ENCODE data around the gene TBXA2R. TPM values are rescaled to one million over a fixed set of nuclear protein-coding genes. Genes with fewer than 3 reads are reported as not detected.

TBXA2R gene
- total and polyA plus RNA-seq, 4 donors, result 1.7 to 6.0 (median 5.4) TPM

DNA sequence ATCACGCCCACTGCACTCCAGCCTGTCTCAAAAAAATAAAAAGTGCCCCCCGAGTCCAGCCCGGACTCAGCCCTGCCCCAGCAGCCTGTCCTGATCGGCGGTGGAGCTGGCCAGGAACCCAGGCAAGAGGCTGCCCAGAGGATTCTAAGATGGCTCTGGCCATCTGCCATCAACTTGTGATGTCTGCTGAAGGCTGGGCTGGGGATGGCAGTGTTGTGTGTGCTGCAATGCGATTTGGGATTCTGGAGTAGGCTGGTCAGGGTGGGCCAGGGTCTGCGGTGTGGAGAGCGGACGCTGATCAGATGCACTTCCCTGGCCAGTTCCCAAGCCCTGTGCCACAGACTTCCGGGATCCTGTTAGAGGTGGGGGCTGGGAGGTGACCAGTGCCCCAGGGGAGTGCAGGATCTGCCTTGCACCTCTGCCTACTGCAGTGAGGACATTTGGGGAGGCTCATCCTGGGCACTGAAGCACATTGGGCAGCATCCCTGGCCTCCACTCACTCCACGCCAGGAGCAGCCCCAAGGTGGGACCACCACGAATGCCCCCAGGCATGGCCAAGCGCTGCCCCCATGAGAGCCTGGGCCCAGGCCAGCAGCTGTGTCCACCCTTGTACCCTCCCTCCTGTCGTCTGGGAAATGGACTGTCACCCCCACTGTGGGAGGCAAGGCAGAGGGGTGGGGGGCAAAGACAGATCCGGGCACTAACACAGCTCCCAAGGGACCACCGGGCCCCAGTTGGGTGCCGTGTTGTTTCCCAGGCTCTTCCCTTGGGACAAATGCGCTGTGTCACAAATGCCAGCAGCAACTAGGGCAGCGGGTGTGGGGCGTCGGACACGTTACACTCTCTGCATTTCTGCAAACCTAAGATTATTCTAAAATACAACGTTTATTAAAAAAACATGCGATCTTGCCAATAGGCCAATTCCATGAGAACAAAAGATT lies 3.4 kb upstream of the TBXA2R start:
- Histone ChIP-seq H3K4me3 (ENCODE audit: low read depth in 1 of 3, low read length in 3 of 3) (no peak overlapping the region), H3K4me1 (ENCODE audit: control insufficient read depth in 4 of 4, insufficient read depth in 4 of 4, low read length in 3 of 4) (peaks cover 0 to 8% (median 4%) of the 10 kb centered on the region in 4 donors), H3K27ac (ENCODE audit: low read depth in 1 of 2, low read length in 2 of 2) (peak overlapping the region; percentile 25 to 73), H3K36me3 (ENCODE audit: control insufficient read depth in 4 of 4, insufficient read depth in 3 of 4, low read depth in 1 of 4, low read length in 3 of 4) (peaks cover 4 to 18% (median 7%) of the 10 kb centered on the region in 4 donors), H3K9ac (ENCODE audit: low read depth in 1 of 2, low read length in 2 of 2) (no peak overlapping the region), H3K9me3 (ENCODE audit: control insufficient read depth in 4 of 4, low read length in 3 of 4) (no peaks in the 10 kb centered on the region), H3K27me3 (ENCODE audit: control insufficient read depth in 4 of 4, insufficient read depth in 4 of 4, low read length in 3 of 4) (no peaks in the 10 kb centered on the region)
- no peak for TF ChIP-seq FOXA2 (IDR thresholded peaks at IDR 0.05)
- DNase-seq (ENCODE audit: low spot score), result no peak
- WGBS, result 77% methylated on average over 24 of the region's 24 CpGs

DNA sequence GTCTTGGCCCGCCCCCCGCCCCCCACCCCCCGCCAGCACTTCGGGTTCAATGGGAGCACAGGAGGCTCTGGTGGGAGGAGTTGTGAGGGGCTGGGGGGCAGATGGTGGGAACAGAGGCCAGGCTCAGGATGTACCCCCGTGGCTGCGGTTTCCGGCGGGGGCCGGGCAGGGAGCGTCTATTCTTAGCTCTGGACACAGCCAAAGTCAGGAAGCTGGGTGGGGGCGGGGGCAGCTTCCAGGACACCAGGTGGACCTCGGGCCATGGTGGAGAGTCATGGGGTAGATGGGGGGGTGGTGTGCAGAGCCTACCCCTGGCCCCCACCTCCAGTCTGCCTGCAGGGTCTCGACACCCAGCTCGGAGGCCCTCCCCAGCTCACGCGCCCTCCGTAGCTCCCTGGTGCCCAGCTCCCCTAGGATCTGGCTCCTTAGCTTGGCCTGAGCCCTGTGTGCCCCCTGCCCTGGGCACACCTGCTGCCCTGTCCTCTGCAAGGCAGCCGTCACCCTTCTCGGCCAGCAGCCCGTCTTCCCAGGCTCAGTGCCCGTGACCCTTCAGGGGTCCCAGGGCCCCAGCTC lies 2.2 kb upstream of the TBXA2R start:
- H3K9me3 ChIP-seq (ENCODE audit: control insufficient read depth in 4 of 4, low read length in 3 of 4), result no peaks in the 10 kb centered on the region
- H3K4me1 ChIP-seq (ENCODE audit: control insufficient read depth in 4 of 4, insufficient read depth in 4 of 4, low read length in 3 of 4), result peaks cover 0 to 8% (median 4%) of the 10 kb centered on the region in 4 donors
- TF ChIP-seq, protein P1, sequence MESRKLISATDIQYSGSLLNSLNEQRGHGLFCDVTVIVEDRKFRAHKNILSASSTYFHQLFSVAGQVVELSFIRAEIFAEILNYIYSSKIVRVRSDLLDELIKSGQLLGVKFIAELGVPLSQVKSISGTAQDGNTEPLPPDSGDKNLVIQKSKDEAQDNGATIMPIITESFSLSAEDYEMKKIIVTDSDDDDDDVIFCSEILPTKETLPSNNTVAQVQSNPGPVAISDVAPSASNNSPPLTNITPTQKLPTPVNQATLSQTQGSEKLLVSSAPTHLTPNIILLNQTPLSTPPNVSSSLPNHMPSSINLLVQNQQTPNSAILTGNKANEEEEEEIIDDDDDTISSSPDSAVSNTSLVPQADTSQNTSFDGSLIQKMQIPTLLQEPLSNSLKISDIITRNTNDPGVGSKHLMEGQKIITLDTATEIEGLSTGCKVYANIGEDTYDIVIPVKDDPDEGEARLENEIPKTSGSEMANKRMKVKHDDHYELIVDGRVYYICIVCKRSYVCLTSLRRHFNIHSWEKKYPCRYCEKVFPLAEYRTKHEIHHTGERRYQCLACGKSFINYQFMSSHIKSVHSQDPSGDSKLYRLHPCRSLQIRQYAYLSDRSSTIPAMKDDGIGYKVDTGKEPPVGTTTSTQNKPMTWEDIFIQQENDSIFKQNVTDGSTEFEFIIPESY (IDR thresholded peaks at IDR 0.05), result no peak
- TF ChIP-seq RAD21 (IDR thresholded peaks at IDR 0.05) (no peak), TAF1 (conservative IDR thresholded peaks at IDR 0.05) (no peak), YY1 (IDR thresholded peaks at IDR 0.05) (no peak), HNF4A (conservative IDR thresholded peaks at IDR 0.05) (no peak), JUND (IDR thresholded peaks at IDR 0.05) (no peak), SP1 (IDR thresholded peaks at IDR 0.05) (no peak), GABPA (IDR thresholded peaks at IDR 0.05 in 1 of 2, conservative IDR thresholded peaks at IDR 0.05 in 1 of 2) (no peak), FOXA1 (IDR thresholded peaks at IDR 0.05) (no peak), EGR1 (IDR thresholded peaks at IDR 0.05; ENCODE audit: low read depth in 2 of 2) (no peak), NR2F2 (IDR thresholded peaks at IDR 0.05) (no peak)
- TF ChIP-seq, protein P2, sequence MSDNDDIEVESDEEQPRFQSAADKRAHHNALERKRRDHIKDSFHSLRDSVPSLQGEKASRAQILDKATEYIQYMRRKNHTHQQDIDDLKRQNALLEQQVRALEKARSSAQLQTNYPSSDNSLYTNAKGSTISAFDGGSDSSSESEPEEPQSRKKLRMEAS (IDR thresholded peaks at IDR 0.05), result no peak
- TF ChIP-seq, protein P3, sequence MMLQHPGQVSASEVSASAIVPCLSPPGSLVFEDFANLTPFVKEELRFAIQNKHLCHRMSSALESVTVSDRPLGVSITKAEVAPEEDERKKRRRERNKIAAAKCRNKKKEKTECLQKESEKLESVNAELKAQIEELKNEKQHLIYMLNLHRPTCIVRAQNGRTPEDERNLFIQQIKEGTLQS (IDR thresholded peaks at IDR 0.05), result no peak
- H3K4me3 ChIP-seq (ENCODE audit: low read depth in 1 of 3, low read length in 3 of 3), result no peak overlapping the region
- H3K27me3 ChIP-seq (ENCODE audit: control insufficient read depth in 4 of 4, insufficient read depth in 4 of 4, low read length in 3 of 4), result no peaks in the 10 kb centered on the region
- DNase-seq (ENCODE audit: low spot score), result no peak
- H3K9ac ChIP-seq (ENCODE audit: low read depth in 1 of 2, low read length in 2 of 2), result no peak overlapping the region
- WGBS, result 62% methylated on average over 21 of the region's 21 CpGs
- peak overlapping the region; percentile 64 to 73 for H3K27ac ChIP-seq (ENCODE audit: low read depth in 1 of 2, low read length in 2 of 2)
- peaks cover 4 to 18% (median 7%) of the 10 kb centered on the region in 4 donors for H3K36me3 ChIP-seq (ENCODE audit: control insufficient read depth in 4 of 4, insufficient read depth in 3 of 4, low read depth in 1 of 4, low read length in 3 of 4)

DNA sequence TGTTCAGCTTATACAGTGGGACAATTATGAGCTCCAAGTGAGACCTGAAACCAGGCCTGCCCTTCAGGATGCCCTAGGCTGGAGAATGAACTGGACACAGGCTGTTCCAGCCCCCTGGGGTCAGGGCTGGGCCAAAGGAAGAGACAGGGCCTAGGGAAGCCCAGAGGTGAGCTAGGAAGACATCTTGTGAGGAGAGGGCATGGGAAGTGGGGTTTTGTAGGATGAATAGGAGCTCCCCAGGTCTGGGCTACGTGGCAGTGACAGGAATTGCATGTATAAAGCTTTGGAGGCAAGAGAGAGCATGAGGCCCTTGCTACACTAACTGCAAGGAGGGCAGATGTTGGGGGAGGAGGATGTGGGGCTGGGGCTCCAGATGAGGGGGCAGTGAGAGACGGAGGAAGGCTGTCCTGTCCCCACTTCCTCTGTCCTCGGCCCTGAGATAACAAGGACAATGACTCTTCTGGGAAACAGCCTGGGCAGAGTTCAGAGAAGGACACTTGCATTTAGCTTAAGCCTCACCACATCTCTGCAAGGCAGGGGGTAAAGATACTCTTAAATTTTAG lies 1.5 kb upstream of the TBXA2R start:
- 60% methylated on average over 3 of the region's 3 CpGs for WGBS
- TF ChIP-seq, protein P2 (IDR thresholded peaks at IDR 0.05), result no peak
- no peak for TF ChIP-seq HNF4A (conservative IDR thresholded peaks at IDR 0.05)
- peak; percentile 33 to 59 for TF ChIP-seq RXRA (IDR thresholded peaks at IDR 0.05)
- TF ChIP-seq SP1 (IDR thresholded peaks at IDR 0.05), result peak; percentile 22
- Histone ChIP-seq H3K36me3 (ENCODE audit: control insufficient read depth in 4 of 4, insufficient read depth in 3 of 4, low read depth in 1 of 4, low read length in 3 of 4) (peaks cover 4 to 18% (median 6%) of the 10 kb centered on the region in 4 donors), H3K27ac (ENCODE audit: low read depth in 1 of 2, low read length in 2 of 2) (peak overlapping the region; percentile 69 to 73), H3K4me1 (ENCODE audit: control insufficient read depth in 4 of 4, insufficient read depth in 4 of 4, low read length in 3 of 4) (peaks cover 0 to 8% (median 4%) of the 10 kb centered on the region in 4 donors), H3K4me3 (ENCODE audit: low read depth in 1 of 3, low read length in 3 of 3) (no peak overlapping the region), H3K9ac (ENCODE audit: low read depth in 1 of 2, low read length in 2 of 2) (no peak overlapping the region), H3K9me3 (ENCODE audit: control insufficient read depth in 4 of 4, low read length in 3 of 4) (no peaks in the 10 kb centered on the region), H3K27me3 (ENCODE audit: control insufficient read depth in 4 of 4, insufficient read depth in 4 of 4, low read length in 3 of 4) (no peaks in the 10 kb centered on the region)
- DNase-seq (ENCODE audit: low spot score), result no peak

All from liver (tissue), 9 donors.